Measurements from ENCODE around the gene UNC5B. TPM values are rescaled to one million over a fixed set of nuclear protein-coding genes. Genes with fewer than 3 reads are reported as not detected.
A peak's percentile ranks its signal among the peaks of the same experiment; 100 is the strongest.

Gene UNC5B
- total and polyA plus RNA-seq, 11 donors, result 4.8 to 22.8 (median 10.1) TPM

DNA sequence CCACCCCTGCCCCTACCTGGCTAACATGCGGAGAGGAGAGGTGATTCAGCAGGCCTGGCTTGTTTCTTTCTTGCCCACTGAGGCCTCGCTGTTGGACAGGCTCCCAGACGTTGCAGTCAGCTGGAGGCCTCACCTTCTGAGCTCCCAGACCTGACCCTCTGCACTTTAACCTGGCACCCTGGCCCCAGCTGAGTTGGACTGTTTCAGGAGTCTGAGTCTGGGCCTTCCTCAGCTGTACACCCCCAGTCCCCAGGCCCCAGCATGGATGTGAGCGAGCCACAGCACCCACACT, 35.0 kb downstream of the UNC5B start:
- TF ChIP-seq, protein P1, sequence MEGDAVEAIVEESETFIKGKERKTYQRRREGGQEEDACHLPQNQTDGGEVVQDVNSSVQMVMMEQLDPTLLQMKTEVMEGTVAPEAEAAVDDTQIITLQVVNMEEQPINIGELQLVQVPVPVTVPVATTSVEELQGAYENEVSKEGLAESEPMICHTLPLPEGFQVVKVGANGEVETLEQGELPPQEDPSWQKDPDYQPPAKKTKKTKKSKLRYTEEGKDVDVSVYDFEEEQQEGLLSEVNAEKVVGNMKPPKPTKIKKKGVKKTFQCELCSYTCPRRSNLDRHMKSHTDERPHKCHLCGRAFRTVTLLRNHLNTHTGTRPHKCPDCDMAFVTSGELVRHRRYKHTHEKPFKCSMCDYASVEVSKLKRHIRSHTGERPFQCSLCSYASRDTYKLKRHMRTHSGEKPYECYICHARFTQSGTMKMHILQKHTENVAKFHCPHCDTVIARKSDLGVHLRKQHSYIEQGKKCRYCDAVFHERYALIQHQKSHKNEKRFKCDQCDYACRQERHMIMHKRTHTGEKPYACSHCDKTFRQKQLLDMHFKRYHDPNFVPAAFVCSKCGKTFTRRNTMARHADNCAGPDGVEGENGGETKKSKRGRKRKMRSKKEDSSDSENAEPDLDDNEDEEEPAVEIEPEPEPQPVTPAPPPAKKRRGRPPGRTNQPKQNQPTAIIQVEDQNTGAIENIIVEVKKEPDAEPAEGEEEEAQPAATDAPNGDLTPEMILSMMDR (IDR thresholded peaks at IDR 0.05), result no peak
- no peak for TF ChIP-seq POLR2A (IDR thresholded peaks at IDR 0.05)
- Histone ChIP-seq H3K4me1 (peaks cover 16 to 97% (median 83%) of the 10 kb centered on the region in 12 donors), H3K4me3 (no peak overlapping the region), H3K27me3 (no peaks in the 10 kb centered on the region), H3K36me3 (no peaks in the 10 kb centered on the region), H3K9me3 (no peaks in the 10 kb centered on the region), H3K27ac (peak overlapping the region in 6 of 12 donors; percentile 15 to 82 (median 72))
- no peak for ATAC-seq
- DNase-seq, result peak in 3 of 5 donors; percentile 25 to 60 (median 28)
- intact Hi-C loops (cut with DNase I), result no loop called here
- WGBS, 4 donors, result 65 to 94% (median 83%) methylated on average over 4 of the region's 4 CpGs

DNA sequence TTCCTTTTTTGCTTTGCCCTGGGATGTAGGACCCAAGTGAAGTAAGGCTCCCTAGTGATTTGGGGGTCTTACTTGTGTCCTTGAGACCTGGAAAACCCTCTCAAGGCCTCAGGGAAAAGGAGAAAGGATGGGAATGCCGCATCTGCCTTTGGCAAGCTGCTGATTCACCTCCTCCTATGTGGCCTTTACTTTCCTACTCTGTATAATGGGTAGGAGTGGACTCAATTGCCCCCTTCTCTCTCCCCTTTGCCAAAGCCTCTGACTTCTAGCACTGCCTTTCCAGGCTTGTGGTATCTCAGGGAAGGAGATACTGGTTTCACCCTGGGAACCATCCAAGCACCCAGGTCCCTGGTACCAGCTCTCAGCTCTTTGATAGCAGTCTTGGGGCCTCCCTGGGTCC, 35.4 kb downstream of the UNC5B start:
- H3K4me3 ChIP-seq, result no peak overlapping the region
- no peak for DNase-seq
- no peaks in the 10 kb centered on the region for H3K36me3 ChIP-seq
- peak overlapping the region in 7 of 12 donors; percentile 15 to 82 (median 56) for H3K27ac ChIP-seq
- ATAC-seq, result no peak
- H3K4me1 ChIP-seq, result peaks cover 16 to 97% (median 81%) of the 10 kb centered on the region in 12 donors
- intact Hi-C loops (cut with DNase I), result no loop called here
- no peaks in the 10 kb centered on the region for H3K9me3 ChIP-seq
- H3K27me3 ChIP-seq, result no peaks in the 10 kb centered on the region
- TF ChIP-seq, protein P1 (IDR thresholded peaks at IDR 0.05), result no peak
- no peak for TF ChIP-seq POLR2A (IDR thresholded peaks at IDR 0.05)
- 83 to 100% (median 99%) methylated on average over 1 of the region's 1 CpG for WGBS, 4 donors

DNA sequence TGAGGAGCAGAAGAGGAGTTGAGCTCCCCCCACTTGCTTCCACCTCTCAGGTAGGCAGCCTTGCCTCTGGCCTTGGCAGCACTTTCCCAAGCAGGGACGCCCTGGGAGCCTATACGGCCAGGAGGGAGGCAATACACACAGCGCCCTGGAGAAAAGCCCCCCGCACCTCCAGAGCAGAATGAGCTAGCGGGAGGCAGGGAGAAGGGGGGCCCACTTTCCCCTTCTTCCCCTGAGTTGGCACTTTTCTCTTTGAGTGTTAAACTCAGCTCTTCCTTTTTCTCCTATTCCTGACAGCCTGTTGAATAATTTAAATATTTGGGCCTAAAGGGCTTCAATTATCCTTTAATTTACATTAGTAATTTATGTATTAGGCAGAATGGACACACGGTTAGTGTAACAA, 35.8 kb downstream of the UNC5B start:
- Histone ChIP-seq H3K36me3 (no peaks in the 10 kb centered on the region), H3K27me3 (no peaks in the 10 kb centered on the region), H3K4me3 (no peak overlapping the region), H3K4me1 (peaks cover 15 to 97% (median 81%) of the 10 kb centered on the region in 12 donors), H3K27ac (peak overlapping the region in 8 of 12 donors; percentile 6 to 82 (median 50)), H3K9me3 (no peaks in the 10 kb centered on the region)
- no peak for ATAC-seq
- 74 to 87% (median 85%) methylated on average over 6 of the region's 6 CpGs for WGBS, 4 donors
- intact Hi-C loops (cut with DNase I), result no loop called here
- peak in 2 of 5 donors; percentile 20 to 24 for DNase-seq
- TF ChIP-seq, protein P1 (IDR thresholded peaks at IDR 0.05), result no peak
- no peak for TF ChIP-seq POLR2A (IDR thresholded peaks at IDR 0.05)

DNA sequence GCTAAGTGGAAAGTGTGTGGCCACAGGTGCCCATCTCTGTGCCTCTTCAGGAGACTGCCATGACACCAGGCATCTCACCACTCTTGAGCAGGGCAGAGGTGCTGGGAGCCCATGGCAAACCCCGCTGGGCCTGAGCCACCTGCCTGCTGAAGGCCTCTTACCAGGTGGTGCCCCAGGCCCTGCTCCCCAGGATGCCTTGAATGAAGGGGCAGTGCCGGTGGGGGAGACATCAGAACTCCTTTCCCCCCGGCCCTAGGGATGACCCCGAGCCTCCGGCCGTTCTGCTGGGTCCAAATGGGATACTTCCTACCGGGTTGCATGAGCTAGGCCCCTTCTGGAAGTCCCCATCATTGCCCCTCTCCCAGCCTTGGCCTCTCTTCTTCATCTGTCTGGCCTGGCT, 37.6 kb downstream of the UNC5B start:
- ATAC-seq, result no peak

More for the DNA sequence above, 37.6 kb downstream of the UNC5B start:
- no peaks in the 10 kb centered on the region for H3K27me3 ChIP-seq
- TF ChIP-seq, protein P1 (IDR thresholded peaks at IDR 0.05), result no peak
- no peak for TF ChIP-seq POLR2A (IDR thresholded peaks at IDR 0.05)
- peaks cover 6 to 99% (median 82%) of the 10 kb centered on the region in 12 donors for H3K4me1 ChIP-seq
- DNase-seq, result peak in 3 of 5 donors; percentile 13 to 22 (median 20)
- H3K27ac ChIP-seq, result peak overlapping the region in 1 of 12 donors; percentile 56
- intact Hi-C loops (cut with DNase I), result loop anchor here in 1 of 10 donors (5.0 kb wide), 1 partner anchor 33 kb away; no protein-coding TSS in a partner anchor
- no peaks in the 10 kb centered on the region for H3K36me3 ChIP-seq
- 90 to 96% (median 94%) methylated on average over 6 to 7 of the region's 7 CpGs for WGBS, 4 donors
- no peak overlapping the region for H3K4me3 ChIP-seq
- H3K9me3 ChIP-seq, result no peaks in the 10 kb centered on the region
